Fibroblast of lung (primary cell): ENCODE data around the gene NR1H4. TPM values are rescaled to one million over a fixed set of nuclear protein-coding genes. Genes with fewer than 3 reads are reported as not detected.

Experiments
- DNase-seq, 2 donors: peaks; one replicate each; pipeline versions ENCODE4 v3.0.0 to v3.0.0-alpha.2; 2010; ENCODE audit warnings: low read depth in 2 of 2
- H2AFZ ChIP-seq: 2 replicates; pipeline ENCODE4 v1.5.1; 2012; ENCODE audit warnings: low read length, control low read depth, inconsistent platforms
- H3K27ac ChIP-seq: 2 replicates; pipeline ENCODE4 v1.5.1; 2011; ENCODE audit warnings: low read length, control low read depth; ENCODE audit not compliant: insufficient read depth
- H3K27me3 ChIP-seq: 2 replicates; pipeline ENCODE4 v1.5.1; 2011; ENCODE audit warnings: mild to moderate bottlenecking, low read length; ENCODE audit not compliant: control insufficient read depth, insufficient read depth
- H3K36me3 ChIP-seq: 2 replicates; pipeline ENCODE4 v1.5.1; 2011; ENCODE audit warnings: low read length; ENCODE audit not compliant: control insufficient read depth, insufficient read depth
- H3K4me1 ChIP-seq: 2 replicates; pipeline ENCODE4 v1.5.1; 2011; ENCODE audit warnings: low read length; ENCODE audit not compliant: control insufficient read depth, insufficient read depth; ENCODE audit errors: extremely low read depth
- H3K4me2 ChIP-seq: 2 replicates; pipeline ENCODE4 v1.5.1; 2011; ENCODE audit warnings: low read length, control low read depth; ENCODE audit not compliant: insufficient read depth; ENCODE audit errors: extremely low read depth
- H3K4me3 ChIP-seq, 4 experiments: fragments of 200-600 bp in 1 of 4; sonication (generic) in 1 of 4; replicated peaks in 1 of 4; 2 replicates each; pipeline ENCODE4 v1.5.1; 2011 to 2016; ENCODE audit warnings: low read length in 4 of 4, low read depth in 3 of 4, mild to moderate bottlenecking in 3 of 4, control low read depth in 2 of 4, inconsistent platforms in 1 of 4, mixed read lengths in 1 of 4; ENCODE audit not compliant: insufficient read depth in 1 of 4; ENCODE audit errors: control extremely low read depth in 1 of 4
- H3K79me2 ChIP-seq: 2 replicates; pipeline ENCODE4 v1.5.1; 2012; ENCODE audit warnings: mild to moderate bottlenecking, low read length, inconsistent platforms; ENCODE audit not compliant: control insufficient read depth, insufficient read depth
- H3K9ac ChIP-seq: 2 replicates; pipeline ENCODE4 v1.5.1; 2011; ENCODE audit warnings: mild to moderate bottlenecking, low read length, control low read depth; ENCODE audit not compliant: insufficient read depth
- H3K9me3 ChIP-seq: 2 replicates; pipeline ENCODE4 v1.5.1; 2012; ENCODE audit warnings: low read depth, low read length; ENCODE audit not compliant: control insufficient read depth, insufficient read depth
- H4K20me1 ChIP-seq: 2 replicates; pipeline ENCODE4 v1.5.1; 2011; ENCODE audit warnings: low read length; ENCODE audit not compliant: control insufficient read depth, insufficient read depth; ENCODE audit errors: extremely low read depth
- CTCF ChIP-seq, 2 donors: IDR thresholded peaks in 1 of 2; conservative IDR thresholded peaks in 1 of 2; 1 replicate in 1 of 2; 2 replicates in 1 of 2; pipeline ENCODE4 v1.5.1; 2011 to 2012; ENCODE audit warnings: low read length in 2 of 2, control low read depth in 1 of 2, inconsistent platforms in 1 of 2, low read depth in 1 of 2, mild to moderate bottlenecking in 1 of 2
- EZH2 ChIP-seq: IDR thresholded peaks from 2 replicates; pipeline ENCODE4 v1.5.1; 2012; ENCODE audit warnings: low read length, control low read depth, mild to moderate bottlenecking; ENCODE audit errors: missing control alignments
- polyA plus RNA-seq, 2 donors: library from polyadenylated mRNA; depleted of rRNA in 1 of 2; stranded (reverse) in 1 of 2; unstranded in 1 of 2; fragments of >200 nt; gene quantifications; 2 replicates each; pipeline ENCODE4 v1.2.1, GENCODE V29; 2011 to 2012; ENCODE audit warnings: missing spikeins in 1 of 2
- total RNA-seq: library from RNA; depleted of rRNA; stranded (reverse); fragments of >200 nt; gene quantifications from 2 replicates; pipeline ENCODE4 v1.2.1, GENCODE V29; 2014

The NR1H4 gene
- total and polyA plus RNA-seq, 2 donors (not counting 1 experiment from before 2014, with no cell fraction given) = not detected

GRCh38 chr12:100433701-100434100 is 40.0 kb upstream of the NR1H4 start:
- Histone ChIP-seq H3K9ac (no peak overlapping the region), H3K36me3 (no peaks in the 10 kb centered on the region), H4K20me1 (no peaks in the 10 kb centered on the region), H3K4me2 (no peak overlapping the region), H3K27ac (no peak overlapping the region), H3K27me3 (no peaks in the 10 kb centered on the region), H3K4me1 (no peaks in the 10 kb centered on the region), H2AFZ (no peak overlapping the region), H3K79me2 (no peaks in the 10 kb centered on the region), H3K4me3 (no peak overlapping the region), H3K9me3 (no peaks in the 10 kb centered on the region)
- TF ChIP-seq CTCF (conservative IDR thresholded peaks at IDR 0.05 in 1 of 2, IDR thresholded peaks at IDR 0.05 in 1 of 2; ENCODE audit: low read depth in 1 of 2, low read length in 2 of 2) = no peak
- no peak for TF ChIP-seq EZH2
- DNase-seq = no peak

- H3K79me2 ChIP-seq = no peaks in the 10 kb centered on the region
- H3K4me2 ChIP-seq = no peak overlapping the region
- H3K27ac ChIP-seq = no peak overlapping the region
- no peaks in the 10 kb centered on the region for H4K20me1 ChIP-seq
- TF ChIP-seq EZH2 (no peak), CTCF (conservative IDR thresholded peaks at IDR 0.05 in 1 of 2, IDR thresholded peaks at IDR 0.05 in 1 of 2; ENCODE audit: low read depth in 1 of 2, low read length in 2 of 2) (no peak)
- no peak for DNase-seq
- H3K4me1 ChIP-seq = no peaks in the 10 kb centered on the region
- no peaks in the 10 kb centered on the region for H3K9me3 ChIP-seq
- no peak overlapping the region for H3K4me3 ChIP-seq
- no peaks in the 10 kb centered on the region for H3K27me3 ChIP-seq
- H2AFZ ChIP-seq = no peak overlapping the region
- no peaks in the 10 kb centered on the region for H3K36me3 ChIP-seq
- H3K9ac ChIP-seq = no peak overlapping the region
Measured at GRCh38 chr12:100434177-100434576, 39.5 kb upstream of the NR1H4 start.

GRCh38 chr12:100435957-100436356 is 37.7 kb upstream of the NR1H4 start:
- H3K4me3 ChIP-seq = no peak overlapping the region
- H3K4me1 ChIP-seq = no peaks in the 10 kb centered on the region
- H3K27me3 ChIP-seq = no peaks in the 10 kb centered on the region
- H3K79me2 ChIP-seq = no peaks in the 10 kb centered on the region
- H3K27ac ChIP-seq = no peak overlapping the region
- H2AFZ ChIP-seq = no peak overlapping the region
- no peak overlapping the region for H3K4me2 ChIP-seq
- no peak for TF ChIP-seq EZH2
- TF ChIP-seq CTCF (conservative IDR thresholded peaks at IDR 0.05 in 1 of 2, IDR thresholded peaks at IDR 0.05 in 1 of 2; ENCODE audit: low read depth in 1 of 2, low read length in 2 of 2) = no peak
- no peaks in the 10 kb centered on the region for H3K36me3 ChIP-seq
- H4K20me1 ChIP-seq = no peaks in the 10 kb centered on the region
- no peaks in the 10 kb centered on the region for H3K9me3 ChIP-seq
- DNase-seq = no peak
- H3K9ac ChIP-seq = no peak overlapping the region
